HG03097 (cell line): ENCODE results near the gene CTRB1.
"Not testable (repeated sequence)": the region's sequence is repeated elsewhere in the genome, so short reads cannot be mapped to it uniquely, and the experiment has no call there.

Experiments used
- ATAC-seq: cut with Tn5 transposase; IDR thresholded peaks from one replicate; pipeline ENCODE4 v1.9.1; 2021; ENCODE audit not compliant: unreplicated experiment, low FRiP score

CTRB1 gene

DNA sequence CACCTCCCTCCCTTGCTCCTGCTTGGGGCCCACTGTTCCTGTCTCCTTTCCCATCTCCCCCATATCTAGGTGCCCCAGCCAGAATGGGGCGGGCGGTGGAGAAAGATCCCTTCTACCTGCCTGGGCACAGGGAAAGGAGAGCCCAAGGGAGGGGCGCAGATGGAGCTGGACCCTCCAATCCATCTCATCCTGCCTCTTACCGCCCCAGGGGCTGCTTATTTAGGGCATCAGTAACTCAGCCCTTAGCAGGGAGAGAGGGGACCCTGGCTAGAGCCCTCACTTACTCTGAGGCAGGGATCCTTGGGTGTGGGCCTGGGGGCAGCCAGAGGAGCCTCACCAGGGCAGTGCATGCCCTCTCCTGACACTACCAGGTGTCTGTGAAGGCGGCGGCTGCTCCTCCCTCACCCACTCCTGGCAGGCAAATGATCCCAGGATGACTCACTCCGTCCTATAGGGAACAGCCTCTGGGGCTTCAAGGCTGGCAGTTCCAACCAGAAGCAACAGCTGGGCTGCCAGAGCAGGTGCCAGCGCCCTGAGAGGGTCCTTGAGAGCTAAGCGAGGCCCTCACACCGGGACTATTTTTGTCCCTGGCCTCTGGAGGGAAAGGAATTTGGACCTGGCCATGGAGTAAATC is 49.0 kb downstream of the CTRB1 start:
- no peak for ATAC-seq

DNA sequence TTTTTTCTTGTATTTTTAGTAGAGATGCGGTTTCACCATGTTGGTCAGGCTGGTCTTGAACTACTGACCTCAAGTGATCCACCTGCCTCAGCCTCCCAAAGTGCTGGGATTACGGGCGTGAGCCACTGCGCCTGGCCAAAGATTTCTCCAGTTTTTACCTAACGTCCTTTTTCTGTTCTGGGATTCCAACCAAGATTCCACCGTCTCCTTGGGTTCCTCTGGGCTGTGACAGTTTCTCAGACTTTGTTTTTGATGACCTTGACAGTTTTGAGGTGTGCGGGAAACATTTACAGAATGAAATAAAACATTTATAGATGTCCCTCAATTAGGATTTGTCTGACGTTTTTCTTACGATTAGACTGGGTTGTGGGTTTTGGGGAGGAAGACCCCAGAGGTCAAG is 50.6 kb downstream of the CTRB1 start:
- not testable (repeated sequence) for ATAC-seq

DNA sequence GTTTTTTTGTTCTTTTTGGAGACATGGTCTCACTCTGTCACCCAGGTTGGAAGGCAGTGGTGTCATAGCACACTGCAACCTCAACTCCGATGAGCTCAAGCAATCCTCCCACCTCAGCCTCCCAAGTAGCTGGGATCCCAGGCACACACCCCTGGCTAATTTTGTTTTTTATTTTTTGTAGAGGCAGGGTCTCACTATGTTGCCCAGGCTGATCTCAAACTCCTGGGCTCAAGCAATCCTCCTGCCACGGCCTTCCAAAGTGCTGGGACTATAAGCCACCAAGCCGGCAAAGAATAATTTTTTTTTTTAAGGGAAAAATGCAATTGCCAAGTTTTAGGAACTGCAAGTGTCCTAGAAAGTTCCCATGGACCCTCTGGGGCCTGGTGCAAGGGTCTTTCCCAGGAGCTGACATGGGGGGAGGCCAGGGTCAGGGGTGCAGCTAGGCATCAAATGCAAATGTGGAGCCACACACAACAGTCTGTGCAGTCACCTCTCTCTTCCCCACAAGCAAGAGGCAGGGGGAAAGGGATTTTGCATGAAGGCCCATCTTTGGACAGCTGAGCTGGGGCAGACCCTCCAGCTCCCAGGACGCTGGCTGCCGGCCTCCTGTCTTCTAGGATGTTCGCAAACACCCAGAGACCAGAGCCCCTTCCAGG is 52.8 kb downstream of the CTRB1 start:
- ATAC-seq: no peak

DNA sequence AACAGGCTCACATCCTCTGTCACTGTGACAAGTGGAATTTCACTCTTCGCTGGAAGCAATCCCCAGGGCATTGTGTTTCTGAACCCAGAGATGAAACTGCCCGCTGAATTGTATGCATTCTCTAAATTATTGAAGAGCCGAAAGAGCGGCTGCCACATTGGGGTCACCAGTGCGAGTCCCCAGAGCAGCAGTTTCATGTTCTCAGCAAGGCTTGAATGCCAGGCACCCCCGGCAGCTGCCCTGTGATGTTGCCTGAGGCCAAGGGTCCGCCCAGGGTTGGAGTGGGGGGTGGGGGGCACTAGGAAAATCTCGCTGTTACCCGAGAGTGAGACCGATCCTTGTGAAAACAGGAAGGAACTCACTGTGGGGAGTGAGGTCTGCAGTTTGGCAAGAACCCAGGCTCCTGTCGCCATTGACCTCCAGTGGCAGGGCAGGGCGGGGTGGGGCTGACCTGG is 53.3 kb downstream of the CTRB1 start:
- ATAC-seq: no peak

DNA sequence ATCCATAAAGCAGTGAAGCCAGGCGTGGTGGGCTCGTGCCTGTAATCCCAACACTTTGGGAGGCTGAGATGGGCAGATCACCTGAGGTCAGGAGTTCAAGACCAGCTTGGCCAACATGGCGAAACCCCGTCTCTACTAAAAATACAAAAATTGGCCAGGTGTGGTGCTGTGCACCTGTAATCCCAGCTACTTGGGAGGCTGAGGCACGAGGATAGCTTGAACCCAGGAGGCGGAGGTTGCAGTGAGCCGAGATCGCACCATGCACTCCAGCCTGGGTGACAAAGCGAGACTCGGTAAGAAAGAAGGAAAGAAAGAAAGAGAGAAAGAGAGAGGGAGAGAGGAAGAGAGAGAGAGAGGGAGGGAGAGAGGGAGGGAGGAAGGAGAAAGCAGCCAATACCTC is 53.8 kb downstream of the CTRB1 start:
- not testable (repeated sequence) for ATAC-seq

DNA sequence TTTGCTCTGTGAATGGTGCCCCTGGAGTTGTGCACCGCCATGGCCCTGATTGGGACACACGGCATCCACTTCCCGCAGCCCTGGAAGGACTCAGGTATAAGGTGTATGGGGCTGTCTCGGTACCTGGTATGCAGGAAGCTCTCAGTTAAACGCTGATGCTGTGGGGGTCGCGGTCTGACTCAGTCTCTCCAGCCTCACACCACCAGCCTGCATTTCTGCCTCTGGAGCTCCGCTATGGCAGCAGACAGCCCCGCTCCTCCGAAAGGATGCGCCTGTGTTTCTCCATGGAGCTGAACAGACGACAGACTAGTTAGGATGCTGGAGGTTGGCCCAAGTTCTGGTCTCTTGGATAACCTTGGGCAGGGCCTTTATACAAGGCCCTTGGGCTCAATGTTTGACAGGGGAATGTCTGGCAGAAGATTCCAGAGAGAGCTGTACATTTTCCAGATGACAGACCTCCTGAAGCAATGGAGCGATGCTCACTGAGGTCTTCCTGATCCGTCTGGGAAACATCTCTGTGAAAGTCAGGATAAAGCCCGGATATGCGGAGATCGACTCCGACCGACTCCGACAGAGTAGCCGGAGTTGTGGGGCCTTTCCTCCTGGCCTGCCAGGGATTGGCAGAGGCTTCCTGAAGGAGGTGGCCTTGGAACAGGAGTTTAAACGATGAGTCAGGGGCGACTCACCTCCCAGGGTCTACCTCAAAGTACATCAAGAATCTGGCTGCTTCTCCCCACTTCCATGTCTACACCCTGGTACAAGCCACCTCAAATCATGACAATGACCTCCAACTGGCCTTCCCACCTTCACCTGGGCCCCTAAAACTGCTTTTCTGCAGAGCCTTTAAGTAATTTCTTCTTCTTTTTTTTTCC is 54.5 kb downstream of the CTRB1 start:
- ATAC-seq: no peak
